Lower leg skin (tissue), 4 donors: Measurements from ENCODE around the gene HMCN2. TPM values are rescaled to one million over a fixed set of nuclear protein-coding genes. Genes with fewer than 3 reads are reported as not detected.

ENCODE experiments used
- DNase-seq, 2 donors: peaks; one replicate each; pipeline ENCODE4 v3.0.0-alpha.2; 2019; ENCODE audit warnings: low spot score in 2 of 2
- H3K4me3 ChIP-seq: fragments of 200-600 bp; sonication (generic); 2 replicates; pipeline ENCODE4 v1.5.1; 2017; ENCODE audit warnings: mild to moderate bottlenecking, low read depth; ENCODE audit not compliant: poor library complexity, severe bottlenecking
- CTCF ChIP-seq, 3 donors: fragments of 450-650 bp; IDR thresholded peaks; one replicate each; pipeline ENCODE4 v1.5.1; 2016; ENCODE audit warnings: antibody characterized with exemption in 3 of 3, mild to moderate bottlenecking in 3 of 3, moderate library complexity in 2 of 3
- POLR2A ChIP-seq, 2 donors: fragments of 450-650 bp; IDR thresholded peaks; one replicate each; pipeline ENCODE4 v1.6.1; 2016 to 2017; ENCODE audit warnings: antibody characterized with exemption in 2 of 2, mild to moderate bottlenecking in 1 of 2, moderate library complexity in 1 of 2
- WGBS, 2 donors: methylation state at CpG; one replicate each; pipeline ENCODE4 v1.1.5; 2018; 5-methylcytosine and 5-hydroxymethylcytosine counted together
- intact Hi-C: fragments of 100-400 bp; cut with DNase I; formaldehyde crosslinking; loops from one replicate; pipeline ENCODE4 v1.15.0; 2023; ENCODE audit warnings: low total_unique reads
- total RNA-seq, 4 donors: library from RNA; depleted of rRNA; stranded (reverse); fragments of >200 nt; gene quantifications; one replicate each; pipeline ENCODE4 v1.1.0, GENCODE V29; 2016

HMCN2 gene
- total RNA-seq, 4 donors from 2014 or later: 1.9 to 4.3 (median 3.0) TPM

- DNase-seq: peak; percentile 56 to 96
- TF ChIP-seq CTCF (IDR thresholded peaks at IDR 0.05) (no peak), POLR2A (IDR thresholded peaks at IDR 0.05) (no peak)
- intact Hi-C loops: no loop called here
- H3K4me3 ChIP-seq: no peak overlapping the region
- 34 to 39% methylated on average over 12 to 23 of the region's 23 CpGs for WGBS, 2 donors
Measured at GRCh38 chr9:130451509-130452388, 186.2 kb downstream of the HMCN2 start.

- DNase-seq: no peak
- TF ChIP-seq CTCF (IDR thresholded peaks at IDR 0.05) (no peak), POLR2A (IDR thresholded peaks at IDR 0.05) (no peak)
- 94 to 97% methylated on average over 3 of the region's 4 CpGs for WGBS, 2 donors
- H3K4me3 ChIP-seq: no peak overlapping the region
- intact Hi-C loops: no loop called here
Measured at GRCh38 chr9:130452835-130453234, 187.3 kb downstream of the HMCN2 start.

GRCh38 chr9:130453487-130453886, 187.9 kb downstream of the HMCN2 start:
- intact Hi-C loops: no loop called here
- DNase-seq: no peak
- no peak overlapping the region for H3K4me3 ChIP-seq
- TF ChIP-seq POLR2A (IDR thresholded peaks at IDR 0.05): no peak
- no peak for TF ChIP-seq CTCF (IDR thresholded peaks at IDR 0.05)
- 70 to 72% methylated on average over 7 of the region's 7 CpGs for WGBS, 2 donors

DNA sequence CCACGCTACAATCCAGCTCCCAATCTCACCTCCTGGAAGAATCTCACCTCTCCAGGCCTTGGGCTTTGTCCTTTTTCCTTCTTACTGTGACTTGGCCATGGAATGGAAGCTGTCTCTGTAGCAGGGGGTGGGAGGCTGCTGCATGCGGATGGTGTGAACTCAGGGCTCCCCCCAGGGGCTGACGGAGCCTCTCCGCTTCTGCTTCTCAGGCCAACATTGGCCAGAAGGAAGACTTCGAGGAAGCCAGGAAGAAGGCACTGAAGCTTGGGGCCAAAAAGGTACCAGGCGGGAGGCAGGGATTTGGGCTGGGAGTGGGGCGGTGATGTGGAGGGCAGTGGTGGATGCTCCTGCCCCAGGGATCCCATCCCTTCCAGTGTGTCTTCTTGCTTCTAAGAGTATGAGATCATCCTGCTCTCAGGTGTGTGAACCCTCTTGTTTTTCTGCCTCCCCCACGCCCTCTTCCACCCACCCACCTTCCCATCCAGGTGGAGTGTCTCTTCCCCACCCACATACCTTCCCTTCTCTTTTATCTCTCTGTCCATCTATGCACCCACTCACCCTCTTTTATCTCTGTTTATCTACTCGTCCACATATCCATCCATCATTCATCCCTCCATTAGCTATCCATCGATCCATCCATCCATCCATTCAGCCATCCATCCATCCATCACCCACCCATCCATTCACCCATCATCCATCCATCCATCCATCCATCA, 188.7 kb downstream of the HMCN2 start:
- TF ChIP-seq CTCF (IDR thresholded peaks at IDR 0.05): no peak
- no peak for TF ChIP-seq POLR2A (IDR thresholded peaks at IDR 0.05)
- no peak for DNase-seq
- no peak overlapping the region for H3K4me3 ChIP-seq
- 93 to 95% methylated on average over 10 of the region's 10 CpGs for WGBS, 2 donors
- intact Hi-C loops: no loop called here

DNA sequence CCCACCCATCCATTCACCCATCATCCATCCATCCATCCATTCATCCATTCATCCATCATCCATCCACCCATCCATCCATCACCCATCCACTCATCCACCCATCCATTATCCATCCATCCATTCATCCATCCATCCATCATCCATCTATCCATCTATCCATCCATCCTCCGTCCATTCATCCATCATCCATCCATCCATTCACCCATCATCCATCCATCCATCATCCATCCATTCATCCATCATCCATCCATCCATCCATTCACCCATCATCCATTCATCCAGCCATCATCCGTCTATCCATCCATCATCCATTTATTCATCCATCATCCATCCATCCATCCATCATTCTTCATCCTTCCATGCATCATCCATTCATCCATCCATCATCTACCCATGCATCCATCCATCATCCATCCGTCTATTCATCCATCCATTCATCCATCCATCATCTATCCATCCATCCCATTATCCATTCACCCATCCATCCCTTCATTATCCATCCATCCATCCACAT, 189.3 kb downstream of the HMCN2 start:
- 58 to 63% methylated on average over 3 of the region's 3 CpGs for WGBS, 2 donors
- intact Hi-C loops: no loop called here
- no peak for DNase-seq
- no peak for TF ChIP-seq POLR2A (IDR thresholded peaks at IDR 0.05)
- TF ChIP-seq CTCF (IDR thresholded peaks at IDR 0.05): no peak
- H3K4me3 ChIP-seq: no peak overlapping the region
